HG03064 (cell line): ENCODE results near the gene PPP1R3C.

ENCODE experiments used
- ATAC-seq: cut with Tn5 transposase; IDR thresholded peaks from one replicate; pipeline ENCODE4 v1.9.1; 2021; ENCODE audit warnings: low read depth; ENCODE audit not compliant: unreplicated experiment

PPP1R3C gene

DNA sequence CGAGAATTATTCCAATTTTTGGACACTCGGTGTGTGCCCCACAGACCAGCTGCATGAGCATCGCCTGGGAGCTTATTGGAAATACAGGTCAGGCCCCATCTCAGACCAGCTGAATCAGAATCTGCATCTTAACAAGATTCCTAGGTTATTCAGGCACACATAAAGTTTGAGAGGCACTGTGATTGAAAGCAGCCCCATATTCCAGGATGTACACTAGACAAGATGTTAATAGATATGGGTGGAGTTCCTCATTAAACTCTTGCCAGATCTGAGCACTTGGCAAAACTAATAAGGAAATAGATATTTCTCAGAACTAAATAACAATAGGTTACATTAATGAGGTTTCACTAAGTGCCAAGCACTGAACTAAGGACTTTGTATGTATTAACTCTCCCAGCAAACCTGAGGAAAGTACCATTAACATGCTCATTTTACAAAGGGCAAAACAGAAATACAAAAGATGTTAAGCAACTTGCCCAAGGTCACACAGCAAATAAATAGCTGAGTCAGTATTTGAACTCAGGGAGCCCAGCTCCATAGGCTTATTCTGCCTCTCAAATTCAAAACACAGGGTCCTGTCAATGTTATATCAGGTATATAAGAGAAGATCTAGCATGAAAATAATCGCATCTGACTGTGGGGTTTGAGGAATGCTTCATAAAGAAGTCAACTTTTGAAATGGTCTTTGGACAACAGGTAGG is 29.9 kb downstream of the PPP1R3C start:
- no peak for ATAC-seq

DNA sequence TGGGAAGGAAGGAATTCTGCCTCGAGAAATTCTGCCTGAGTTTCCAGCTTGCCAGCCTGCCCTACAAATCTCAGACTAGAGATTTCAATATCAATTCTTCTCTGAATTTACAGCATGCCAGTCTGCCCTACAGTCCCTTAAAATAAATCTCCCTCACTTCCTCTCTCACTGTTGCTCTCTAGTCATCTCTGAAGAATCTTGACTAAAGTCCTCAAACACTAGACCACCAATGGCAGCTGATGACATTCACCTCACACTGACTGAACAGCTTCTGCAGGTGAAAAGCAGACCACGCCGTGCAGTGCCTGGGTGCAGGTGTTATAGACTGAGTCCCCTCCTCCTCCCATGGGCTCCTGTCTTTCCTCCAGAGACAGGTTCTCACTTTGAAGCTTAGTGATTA is 30.4 kb downstream of the PPP1R3C start:
- ATAC-seq: no peak

DNA sequence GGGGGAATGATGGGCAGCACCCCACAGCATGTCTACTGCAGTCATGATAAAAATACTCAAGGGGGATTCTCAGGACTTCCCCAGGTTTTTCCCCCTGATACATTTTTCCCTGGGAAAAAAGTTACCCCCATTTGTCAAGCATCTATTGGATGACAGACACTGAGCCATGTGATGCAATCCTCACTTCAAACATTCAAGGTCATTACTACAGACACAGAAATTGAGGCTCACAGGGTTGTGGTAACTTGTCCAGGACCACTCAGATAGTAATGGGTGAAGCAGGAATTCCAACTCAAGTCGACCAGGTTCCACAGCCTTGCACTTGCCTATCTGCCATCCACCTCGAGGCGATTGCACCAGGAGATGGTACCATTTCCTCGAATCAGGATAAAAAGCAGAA is 31.7 kb downstream of the PPP1R3C start:
- ATAC-seq: no peak

DNA sequence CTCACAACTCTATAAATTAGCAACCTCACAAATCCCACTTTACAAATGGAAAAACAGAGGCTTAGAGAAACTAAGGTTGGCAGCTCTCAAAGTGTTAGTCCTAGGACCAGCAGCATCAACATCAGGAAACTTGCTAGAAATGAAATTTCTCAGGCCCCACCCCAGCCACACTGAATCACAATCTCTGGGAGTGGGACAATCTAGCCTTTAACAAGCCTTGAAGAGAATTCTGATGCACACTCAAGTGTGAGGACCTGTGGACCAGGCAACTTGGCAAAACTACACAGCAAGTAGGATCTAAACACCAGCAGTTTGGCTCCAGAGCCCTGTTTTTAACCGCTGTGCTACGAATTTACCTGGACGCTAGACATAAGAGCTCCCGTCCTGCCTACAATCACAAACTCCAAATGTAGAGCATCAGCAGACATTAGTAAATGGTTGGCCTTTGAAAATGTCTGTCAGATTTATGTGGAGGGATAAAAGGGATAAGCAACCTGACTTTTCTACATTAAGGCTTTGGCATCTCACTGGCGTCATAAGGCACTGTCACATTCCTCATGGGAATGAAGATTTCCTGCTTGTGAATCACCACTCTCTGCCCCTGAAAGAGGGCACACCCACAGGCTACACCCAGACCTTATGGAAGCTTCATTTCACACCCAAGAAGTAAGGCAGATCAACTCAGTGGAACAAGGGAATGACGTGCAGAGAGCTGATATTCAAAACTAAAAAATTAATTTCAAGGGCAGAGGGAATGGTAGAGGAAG is 34.5 kb downstream of the PPP1R3C start:
- ATAC-seq: no peak

DNA sequence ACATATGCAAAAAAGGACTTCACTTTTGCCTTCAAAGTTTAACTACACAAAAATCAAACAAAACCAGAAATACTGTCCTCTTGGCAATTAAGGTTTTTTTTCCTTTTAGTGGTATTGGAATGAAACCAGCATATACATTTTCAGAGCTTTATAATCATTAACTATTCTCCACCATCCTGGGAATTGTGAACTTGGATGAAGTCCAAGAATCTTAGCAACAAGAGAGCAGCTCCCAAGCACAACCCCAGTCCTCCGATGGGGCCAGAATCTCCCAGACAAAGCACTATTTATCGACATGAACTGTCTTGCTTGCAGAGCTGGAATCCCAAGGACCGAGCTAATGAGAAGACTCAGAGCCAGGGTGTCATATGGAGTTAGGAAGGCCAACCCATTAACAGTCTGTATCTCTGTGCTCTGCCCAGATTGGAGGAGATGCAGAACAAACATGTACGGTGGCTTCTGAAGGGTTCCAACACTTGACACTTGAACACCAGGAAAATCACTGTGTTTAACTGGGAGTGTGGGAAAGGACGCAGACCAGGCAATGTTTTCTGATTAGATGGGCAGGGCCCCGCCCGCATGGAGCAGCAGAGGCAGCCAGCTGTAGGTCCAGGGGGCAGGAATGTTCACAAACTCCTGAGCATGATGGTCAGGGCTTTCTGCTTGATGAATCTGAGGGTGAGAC is 35.5 kb downstream of the PPP1R3C start:
- no peak for ATAC-seq

DNA sequence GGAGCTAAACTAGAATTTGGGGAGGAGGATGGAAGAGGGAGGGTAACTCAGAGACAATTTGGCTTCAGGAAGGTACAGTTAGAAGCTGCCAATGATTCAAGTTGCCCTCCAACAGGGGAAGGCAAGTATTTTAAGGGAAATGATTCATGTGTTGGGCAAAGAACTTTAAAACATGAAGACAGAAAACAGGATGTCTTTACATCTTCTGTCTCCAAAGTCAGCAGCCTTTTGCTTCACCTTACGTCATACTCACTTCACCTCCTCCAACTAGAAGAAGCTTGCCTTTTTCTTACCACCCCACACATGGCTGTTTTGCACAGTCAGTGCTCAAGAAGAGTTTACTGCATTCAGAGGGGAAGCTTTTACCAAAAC is 36.1 kb downstream of the PPP1R3C start:
- no peak for ATAC-seq

DNA sequence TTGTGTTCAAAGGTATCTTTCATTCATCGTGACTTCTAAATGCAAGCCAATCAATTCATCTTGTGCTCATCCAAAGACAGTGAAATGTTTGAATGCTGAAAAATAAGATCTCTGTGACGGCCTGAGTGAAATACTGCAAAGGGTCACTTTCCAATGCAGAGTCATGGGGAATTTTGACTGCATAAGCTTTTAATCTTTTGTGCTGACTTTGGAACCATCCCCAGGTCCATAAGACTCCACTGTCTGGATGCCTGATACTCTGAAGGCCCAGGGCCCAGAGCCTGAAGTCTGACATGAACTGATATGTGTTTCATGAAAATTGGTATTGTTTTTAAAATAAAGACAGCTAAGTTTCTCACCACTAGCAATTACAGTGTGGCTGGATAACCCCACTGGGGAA is 39.0 kb downstream of the PPP1R3C start:
- ATAC-seq: no peak

DNA sequence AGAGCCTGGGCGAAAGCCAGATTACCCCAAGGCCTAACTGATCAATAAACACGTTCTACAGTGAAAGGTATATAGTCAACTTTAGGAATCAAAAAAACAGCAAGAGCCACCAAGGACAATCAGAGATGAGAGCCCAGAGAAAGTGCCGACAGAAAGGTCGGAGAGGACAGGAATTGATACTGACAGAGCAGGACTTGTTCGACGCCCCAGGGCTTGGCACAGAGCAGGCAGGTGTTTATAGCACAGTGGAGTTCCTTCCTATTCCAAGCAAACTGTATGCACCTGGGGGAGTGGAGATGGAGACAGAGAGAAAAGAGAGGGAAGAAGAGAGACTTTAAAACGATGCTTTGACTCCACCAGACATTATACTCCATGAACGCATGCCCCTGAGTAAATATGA is 39.5 kb downstream of the PPP1R3C start:
- ATAC-seq: no peak

DNA sequence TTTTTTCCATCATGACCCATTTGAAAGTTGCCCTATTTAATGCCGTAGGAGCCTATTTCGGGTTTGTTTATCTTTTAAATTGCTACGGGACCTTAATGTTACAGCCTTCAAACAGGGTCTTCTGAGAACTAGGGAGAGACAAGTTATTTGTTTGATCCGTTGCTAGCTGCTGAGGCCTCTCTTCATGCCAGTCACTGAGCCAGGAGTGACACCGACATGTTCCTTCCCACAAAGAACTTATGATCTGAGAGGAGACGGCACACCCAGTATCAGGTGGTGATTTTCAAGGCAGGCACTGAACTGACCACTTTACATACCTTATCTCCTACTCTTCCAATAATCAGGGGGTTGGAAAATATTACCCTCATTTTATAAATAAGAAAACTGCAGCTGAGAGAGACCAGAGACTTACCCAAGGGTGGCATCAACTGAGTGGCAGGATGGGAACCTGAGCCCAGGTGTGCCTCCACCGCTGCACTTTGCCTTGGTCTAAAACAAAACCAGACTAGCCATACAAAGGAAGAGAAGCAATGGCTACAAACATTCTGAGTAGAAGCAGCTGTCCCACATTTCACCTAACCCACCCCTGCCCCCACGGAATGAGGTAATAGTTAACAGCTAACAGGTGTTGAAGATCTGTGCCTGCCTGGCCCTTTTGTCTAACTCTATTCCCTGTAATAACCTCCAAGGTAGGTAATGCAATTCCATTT is 40.5 kb downstream of the PPP1R3C start:
- no peak for ATAC-seq

DNA sequence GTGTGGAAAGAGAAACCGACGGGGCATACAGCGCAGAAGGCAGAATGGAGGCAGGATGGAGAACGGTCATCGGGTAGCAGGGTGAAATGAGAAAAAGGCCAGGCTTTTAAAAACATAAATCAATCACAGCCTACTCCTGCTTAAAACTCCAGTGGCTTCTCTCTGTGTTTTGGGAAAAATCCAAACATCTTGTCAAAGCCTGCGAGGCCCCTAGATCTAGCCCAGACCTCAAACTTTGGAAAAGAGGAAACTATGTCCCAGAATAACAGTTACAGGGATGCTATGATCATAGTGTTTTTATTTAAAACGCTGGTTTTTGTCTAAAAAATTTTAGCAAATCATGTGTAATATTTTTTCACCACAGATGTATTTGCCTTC is 41.1 kb downstream of the PPP1R3C start:
- ATAC-seq: no peak

DNA sequence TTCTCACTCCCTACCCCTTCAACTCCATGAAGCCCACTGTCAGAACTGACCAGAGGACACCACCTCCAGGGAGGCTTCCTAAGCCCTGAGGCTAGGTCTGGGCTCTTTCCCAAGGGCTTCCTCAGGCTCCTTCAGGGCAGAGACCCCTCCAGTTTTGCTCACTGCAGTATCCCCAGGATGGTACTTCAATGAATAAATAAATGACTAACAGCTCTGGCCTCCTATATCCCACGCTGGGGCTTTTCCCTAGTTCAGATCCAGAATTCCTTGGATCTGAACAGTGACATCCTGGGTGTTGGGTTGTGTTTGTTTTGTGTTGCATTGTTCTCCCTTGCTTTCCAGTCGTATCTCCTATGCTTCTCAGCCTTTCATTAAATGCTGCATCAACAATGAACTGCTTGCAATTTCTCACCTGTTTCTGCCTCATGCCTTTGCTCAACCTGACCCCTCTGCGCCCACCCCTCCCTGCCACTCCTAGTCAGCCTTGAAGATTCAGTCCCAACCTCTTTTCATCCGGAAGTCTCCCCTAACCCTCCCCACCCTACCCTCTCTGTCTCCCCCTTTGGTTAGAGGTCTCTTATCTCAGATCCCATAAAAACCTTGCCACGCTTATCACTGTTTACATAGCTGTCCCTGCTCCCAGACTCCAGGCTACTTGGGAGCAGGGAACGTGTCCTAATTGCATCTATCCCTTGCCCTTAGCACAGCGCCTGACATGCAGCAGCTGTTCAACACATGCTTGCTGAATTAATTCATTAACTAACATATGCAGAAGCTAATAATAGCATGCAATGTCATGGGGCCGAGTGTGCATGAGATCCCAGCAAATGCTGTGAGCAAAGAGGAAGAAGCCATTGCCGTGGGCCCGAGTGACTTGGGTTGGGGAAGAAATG is 41.7 kb downstream of the PPP1R3C start:
- no peak for ATAC-seq

DNA sequence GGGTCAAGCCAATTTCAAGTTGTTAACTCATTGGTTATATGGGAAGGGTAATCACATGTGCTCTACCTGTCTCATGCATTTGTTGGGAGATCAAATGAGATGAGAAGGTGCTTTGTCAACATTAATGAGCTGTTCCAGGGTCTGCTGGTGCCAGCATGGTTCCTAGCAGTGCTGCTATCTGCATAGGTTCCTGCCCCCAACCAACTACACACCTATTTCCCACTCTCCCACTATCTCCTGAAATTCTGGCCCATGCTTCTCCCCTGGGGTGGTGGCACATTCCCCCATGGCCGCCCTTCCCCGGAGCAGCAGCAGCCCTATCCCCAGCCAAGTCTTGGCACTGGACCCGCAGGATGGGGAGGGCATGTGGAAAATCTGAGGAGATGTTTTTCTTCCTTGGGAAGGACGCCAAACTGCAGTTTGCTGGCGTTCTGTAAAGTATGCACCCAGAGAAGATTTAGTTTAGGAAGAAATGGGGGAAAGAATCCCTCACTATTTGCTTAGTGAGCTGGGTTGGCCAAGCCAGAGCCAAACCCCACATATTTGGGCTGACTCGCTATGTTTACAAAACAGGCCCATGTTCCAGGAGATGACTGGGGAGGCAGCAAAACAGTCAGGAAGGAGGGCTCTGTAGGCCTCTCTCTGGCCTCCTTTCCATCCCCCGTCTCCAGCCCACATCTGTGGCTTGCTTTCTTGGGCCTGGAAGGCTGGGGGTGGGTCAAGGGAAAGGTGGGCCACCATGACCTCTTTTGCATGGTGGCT is 42.5 kb downstream of the PPP1R3C start:
- ATAC-seq: no peak

DNA sequence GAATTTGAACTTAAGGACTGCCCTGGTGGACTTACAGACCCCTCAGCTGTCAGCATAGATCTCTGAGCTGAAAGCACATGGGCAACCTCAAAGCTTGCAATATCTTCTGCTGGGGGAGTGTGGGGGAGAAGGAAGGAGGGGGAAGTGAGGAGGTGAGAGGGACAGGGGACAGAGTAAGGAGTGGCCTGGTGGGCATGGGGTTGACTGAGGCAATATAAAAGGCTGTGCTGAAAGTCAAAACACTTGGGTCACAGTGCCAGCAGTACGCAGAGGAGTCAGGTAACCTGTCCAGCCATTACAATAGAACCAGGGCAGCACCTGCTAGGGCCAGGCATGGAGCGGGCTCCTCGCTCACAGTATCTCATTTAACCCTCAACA is 43.2 kb downstream of the PPP1R3C start:
- ATAC-seq: no peak

DNA sequence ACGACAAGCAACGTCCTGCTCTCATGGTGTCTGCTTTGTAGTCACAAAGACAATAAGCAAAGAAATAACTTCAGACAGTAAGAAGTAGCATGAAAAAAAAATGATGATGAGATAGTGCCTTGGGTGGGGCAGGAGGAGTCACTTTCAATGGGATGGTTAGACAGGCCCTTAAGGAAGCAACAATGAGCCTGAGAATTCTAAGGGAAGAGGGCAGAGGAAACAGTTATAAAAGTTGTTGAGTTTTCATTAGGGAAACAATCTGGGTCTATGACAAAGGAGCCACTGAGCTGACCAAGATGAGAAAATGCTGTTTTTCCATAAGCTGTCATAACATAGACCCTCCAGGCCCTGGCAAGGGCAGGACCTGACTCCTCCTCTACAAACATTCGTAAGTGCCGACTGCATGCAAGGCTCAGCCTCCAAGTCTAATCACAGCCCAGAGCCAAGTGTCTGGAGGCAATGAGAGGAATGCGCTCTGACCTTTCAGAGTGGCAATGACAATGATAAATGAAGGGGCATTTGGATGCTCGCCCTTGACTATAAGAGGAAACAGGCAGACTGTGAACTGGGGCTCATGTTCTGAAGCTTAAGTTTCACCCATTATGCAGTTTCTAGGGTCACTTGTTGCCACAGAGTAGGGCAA is 43.7 kb downstream of the PPP1R3C start:
- no peak for ATAC-seq

DNA sequence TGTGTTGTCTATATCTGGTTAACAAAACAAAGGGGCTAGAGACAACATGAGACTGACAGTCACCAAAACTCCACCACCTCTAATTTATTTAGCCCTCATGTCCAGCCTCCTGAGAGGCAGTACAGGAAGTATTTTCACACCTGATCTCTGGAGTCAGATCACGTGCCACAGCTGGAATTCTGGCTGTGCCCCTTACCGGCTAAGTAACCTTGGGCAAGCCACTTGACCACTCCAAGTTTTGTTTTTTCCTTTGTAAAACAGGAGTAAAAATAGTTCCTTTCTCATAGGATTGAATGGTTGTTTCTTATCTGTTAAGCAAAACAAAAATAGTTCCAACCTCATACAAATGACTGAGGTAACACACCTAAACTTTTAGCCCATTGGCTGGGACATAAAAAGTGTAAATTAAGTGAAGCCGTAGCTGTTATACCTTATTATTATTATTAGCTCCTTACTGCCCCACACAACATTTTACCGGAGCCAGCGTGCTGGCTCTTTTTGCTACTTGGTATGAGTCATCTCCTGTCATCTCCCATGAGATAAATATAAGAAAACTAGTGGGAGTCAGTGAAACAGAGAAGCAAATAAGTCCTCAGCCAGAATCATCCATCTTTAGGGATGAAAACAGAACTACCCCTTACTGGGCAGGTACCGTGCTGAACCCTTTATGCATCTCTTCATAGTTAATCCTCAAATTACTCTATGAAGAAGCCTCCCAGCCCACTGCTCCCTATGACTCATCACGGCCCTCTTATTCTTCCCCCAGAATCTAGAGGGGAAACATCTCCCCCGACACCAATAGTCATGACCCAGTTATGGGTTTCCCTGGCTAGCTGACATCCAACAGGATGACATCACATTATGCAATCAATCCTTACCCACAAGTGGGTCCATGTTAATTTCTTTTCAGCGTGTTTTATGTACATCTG is 44.9 kb downstream of the PPP1R3C start:
- ATAC-seq: no peak

DNA sequence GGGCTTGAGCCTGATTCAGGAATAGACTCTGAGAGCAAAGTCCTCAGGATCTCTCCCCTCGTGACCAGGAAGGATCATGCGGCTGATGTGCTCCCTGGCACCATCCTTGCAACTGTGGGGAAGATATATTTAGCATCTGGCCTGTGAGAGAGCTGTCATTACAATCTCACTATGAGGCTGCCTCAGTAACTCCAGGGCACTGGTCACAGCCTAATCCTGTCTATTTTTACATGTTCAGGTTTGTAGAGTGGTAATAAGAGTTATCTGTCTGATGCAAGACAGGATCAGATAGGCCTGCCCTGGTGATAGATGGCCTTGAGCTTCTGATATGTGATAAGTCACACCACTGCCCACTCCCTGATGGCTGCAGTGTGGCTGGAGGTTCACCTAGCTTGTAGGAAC is 50.7 kb downstream of the PPP1R3C start:
- ATAC-seq: no peak

DNA sequence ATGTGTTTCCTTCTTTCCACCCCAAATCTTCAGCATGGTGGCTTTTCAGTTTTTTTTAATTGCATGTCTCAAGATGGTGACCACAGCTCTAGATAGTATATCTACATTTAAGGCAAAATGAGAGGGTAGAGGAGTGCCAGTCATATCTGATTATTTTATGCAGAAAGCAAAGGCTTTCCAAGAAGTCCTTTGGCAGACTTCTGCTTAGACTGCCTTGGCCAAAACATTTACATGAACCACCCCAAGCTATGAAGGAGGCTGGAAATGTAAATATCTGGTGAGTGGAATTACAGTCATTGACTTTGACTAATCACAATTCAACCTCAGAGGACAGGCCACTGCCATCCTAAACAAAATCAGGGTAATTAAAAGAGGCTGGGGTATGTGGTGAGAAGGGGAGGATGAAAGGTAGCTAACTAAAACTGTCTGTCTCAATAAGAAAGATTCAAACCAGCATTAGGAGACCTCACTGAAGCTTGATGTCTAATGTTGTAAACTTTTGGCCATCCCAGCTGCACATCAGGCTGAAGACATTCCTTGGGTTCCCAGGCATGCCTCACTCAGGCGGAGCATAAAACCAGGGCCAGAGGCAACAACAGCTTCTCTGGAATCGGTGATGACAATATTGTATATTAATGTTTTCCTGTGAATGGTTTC is 53.4 kb downstream of the PPP1R3C start:
- ATAC-seq: no peak
